Neuron (in vitro differentiated cells): ENCODE data around the gene KRT23.

Source experiments
- H2AFZ ChIP-seq: one replicate; pipeline ENCODE4 v1.6.1; 2013; ENCODE audit warnings: low read depth, mild to moderate bottlenecking, inconsistent platforms, low read length, moderate library complexity
- H3K27me3 ChIP-seq: one replicate; pipeline ENCODE4 v1.6.1; 2013; ENCODE audit warnings: low read length; ENCODE audit not compliant: insufficient read depth
- H3K36me3 ChIP-seq: one replicate; pipeline ENCODE4 v1.6.1; 2013; ENCODE audit warnings: low read length; ENCODE audit not compliant: insufficient read depth
- H3K4me1 ChIP-seq: one replicate; pipeline ENCODE4 v1.6.1; 2013; ENCODE audit warnings: low read length; ENCODE audit not compliant: insufficient read depth
- H3K4me3 ChIP-seq: 2 replicates; pipeline ENCODE4 v1.5.1; 2013; ENCODE audit warnings: mild to moderate bottlenecking, low read length, moderate library complexity
- H3K9me3 ChIP-seq: one replicate; pipeline ENCODE4 v1.6.1; 2013; ENCODE audit warnings: low read length

KRT23 gene

GRCh38 chr17:40914075-40914855 is 23.2 kb downstream of the KRT23 start:
- H3K4me3 ChIP-seq = no peak overlapping the region
- H3K9me3 ChIP-seq = no peaks in the 10 kb centered on the region
- H2AFZ ChIP-seq = no peak overlapping the region
- no peaks in the 10 kb centered on the region for H3K36me3 ChIP-seq
- peaks cover 8% of the 10 kb centered on the region for H3K27me3 ChIP-seq
- no peaks in the 10 kb centered on the region for H3K4me1 ChIP-seq

DNA sequence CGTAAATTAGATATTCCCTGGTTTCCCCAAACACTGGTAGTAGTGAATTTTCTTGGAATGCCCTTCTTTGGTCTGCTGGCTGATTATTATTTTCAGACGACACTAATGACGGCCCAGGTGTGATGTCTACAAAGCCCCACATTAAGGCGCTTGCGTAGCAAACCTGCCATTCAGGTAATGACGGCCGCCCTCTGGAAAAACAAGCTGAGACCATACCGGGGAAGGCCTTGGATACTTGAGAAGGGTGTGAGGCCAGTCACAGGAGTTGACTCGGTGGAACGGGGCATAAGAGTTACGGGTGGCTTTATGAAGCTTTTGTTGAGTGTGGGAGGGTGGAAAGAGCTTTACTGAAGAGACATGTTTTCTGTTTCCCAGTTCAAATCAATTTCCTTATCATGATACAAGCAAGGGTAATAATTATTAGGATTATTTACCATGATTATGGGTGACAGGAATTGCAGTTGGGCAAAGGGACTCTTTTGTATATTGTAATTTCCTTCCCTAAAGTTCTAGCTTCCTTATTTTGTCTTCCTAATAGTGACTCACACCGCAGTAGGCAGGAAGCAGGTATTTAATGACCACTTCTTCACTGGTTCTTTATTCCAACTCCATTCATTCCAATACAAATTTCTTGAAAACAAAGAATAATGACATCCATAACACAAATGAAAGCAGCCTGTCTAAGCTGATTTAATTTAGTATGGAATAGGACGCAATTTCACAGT is 24.8 kb downstream of the KRT23 start:
- no peaks in the 10 kb centered on the region for H3K4me1 ChIP-seq
- no peak overlapping the region for H3K4me3 ChIP-seq
- no peaks in the 10 kb centered on the region for H3K36me3 ChIP-seq
- H3K9me3 ChIP-seq = no peaks in the 10 kb centered on the region
- peaks cover 8% of the 10 kb centered on the region for H3K27me3 ChIP-seq
- no peak overlapping the region for H2AFZ ChIP-seq

- Histone ChIP-seq H3K4me1 (no peaks in the 10 kb centered on the region), H3K4me3 (no peak overlapping the region), H3K27me3 (peaks cover 8% of the 10 kb centered on the region), H3K9me3 (no peaks in the 10 kb centered on the region), H3K36me3 (no peaks in the 10 kb centered on the region), H2AFZ (no peak overlapping the region)
Measured at GRCh38 chr17:40910441-40910841, 27.0 kb downstream of the KRT23 start.

DNA sequence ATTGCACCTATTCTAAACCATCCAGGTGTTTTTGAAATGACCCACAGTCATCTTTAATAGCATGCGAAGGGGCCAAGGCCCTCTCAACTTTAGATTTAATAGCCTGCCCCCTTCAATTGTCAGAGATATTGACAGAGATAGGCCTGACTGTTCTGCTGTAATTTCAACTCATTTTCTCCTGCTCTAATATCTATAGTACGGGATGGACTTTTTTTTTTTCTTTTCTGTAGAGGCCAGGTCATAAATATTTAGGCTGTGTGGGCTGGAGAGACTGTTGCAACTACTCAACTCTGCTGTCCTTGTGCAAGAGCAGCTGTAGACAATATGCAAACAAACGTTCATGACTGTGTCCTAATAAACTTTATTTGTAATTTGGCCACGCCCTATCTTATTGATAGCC is 27.7 kb downstream of the KRT23 start:
- Histone ChIP-seq H3K9me3 (no peaks in the 10 kb centered on the region), H3K4me1 (no peaks in the 10 kb centered on the region), H3K4me3 (no peak overlapping the region), H3K27me3 (peaks cover 8% of the 10 kb centered on the region), H3K36me3 (no peaks in the 10 kb centered on the region), H2AFZ (no peak overlapping the region)

- Histone ChIP-seq H3K4me1 (no peaks in the 10 kb centered on the region), H2AFZ (no peak overlapping the region), H3K27me3 (peaks cover 8% of the 10 kb centered on the region), H3K4me3 (no peak overlapping the region), H3K9me3 (no peaks in the 10 kb centered on the region), H3K36me3 (no peaks in the 10 kb centered on the region)
Measured at GRCh38 chr17:40909351-40909750, 28.1 kb downstream of the KRT23 start.

DNA sequence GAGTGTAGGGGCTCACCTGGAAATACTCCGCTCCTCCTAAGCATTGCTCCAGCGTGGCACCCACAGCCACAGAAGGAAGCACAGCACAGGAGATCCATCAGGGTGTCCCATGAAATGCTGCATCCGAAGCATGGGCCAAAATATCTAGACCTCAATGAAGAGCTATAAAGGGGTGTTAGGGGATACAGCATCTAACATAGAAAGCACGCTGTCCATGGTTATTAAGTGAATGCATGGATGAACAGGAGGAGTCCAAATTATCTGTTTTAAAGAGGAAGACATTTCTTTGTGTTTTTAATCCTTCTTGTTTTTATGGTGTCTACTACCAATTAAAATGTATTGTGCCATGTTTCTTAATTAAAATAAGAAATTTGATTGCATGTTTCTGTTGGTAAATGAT is 30.8 kb downstream of the KRT23 start:
- no peak overlapping the region for H2AFZ ChIP-seq
- H3K9me3 ChIP-seq = no peaks in the 10 kb centered on the region
- peaks cover 4% of the 10 kb centered on the region for H3K27me3 ChIP-seq
- H3K4me3 ChIP-seq = no peak overlapping the region
- H3K4me1 ChIP-seq = no peaks in the 10 kb centered on the region
- no peaks in the 10 kb centered on the region for H3K36me3 ChIP-seq

- Histone ChIP-seq H3K27me3 (peaks cover 3% of the 10 kb centered on the region), H3K36me3 (no peaks in the 10 kb centered on the region), H3K4me1 (no peaks in the 10 kb centered on the region), H3K4me3 (no peak overlapping the region), H3K9me3 (no peaks in the 10 kb centered on the region), H2AFZ (no peak overlapping the region)
Measured at GRCh38 chr17:40905370-40905769, 32.1 kb downstream of the KRT23 start.

DNA sequence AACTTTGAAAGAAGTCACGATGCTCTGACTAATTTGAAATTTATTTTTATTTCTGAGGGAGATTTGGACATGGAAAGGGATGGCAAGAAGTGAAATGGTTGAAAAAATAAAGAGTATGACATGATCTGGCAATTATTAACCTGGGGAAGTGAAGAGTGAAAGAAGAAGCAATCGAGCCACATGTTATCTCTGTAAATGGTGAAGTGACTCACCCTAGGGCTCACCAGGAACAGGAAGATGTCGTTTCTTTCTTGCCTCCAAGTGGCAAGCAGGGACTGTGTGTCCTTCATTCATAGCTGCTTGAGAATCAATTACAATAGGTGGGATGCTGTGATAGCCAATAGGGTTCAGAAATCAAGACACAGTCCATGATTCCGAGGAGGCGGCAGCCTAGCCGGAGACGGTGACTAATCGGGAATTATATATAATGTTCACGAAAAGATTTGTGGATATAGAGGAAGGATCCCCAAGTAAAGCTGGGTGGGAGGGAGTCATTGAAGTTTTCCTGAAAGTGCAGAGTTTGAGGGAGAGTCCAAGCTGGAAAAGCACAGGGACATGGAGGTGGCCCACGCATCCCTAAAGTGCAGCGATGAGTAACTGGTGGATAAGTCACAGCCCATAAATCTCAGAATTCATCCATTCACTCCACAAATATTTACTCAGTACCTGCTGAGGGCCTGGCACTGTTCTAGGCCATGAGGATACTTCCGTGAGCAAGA is 34.2 kb downstream of the KRT23 start:
- H3K4me1 ChIP-seq = no peaks in the 10 kb centered on the region
- no peaks in the 10 kb centered on the region for H3K36me3 ChIP-seq
- no peaks in the 10 kb centered on the region for H3K27me3 ChIP-seq
- H3K4me3 ChIP-seq = no peak overlapping the region
- H2AFZ ChIP-seq = no peak overlapping the region
- H3K9me3 ChIP-seq = no peaks in the 10 kb centered on the region

- H3K36me3 ChIP-seq = no peaks in the 10 kb centered on the region
- no peaks in the 10 kb centered on the region for H3K27me3 ChIP-seq
- no peak overlapping the region for H2AFZ ChIP-seq
- no peak overlapping the region for H3K4me3 ChIP-seq
- H3K4me1 ChIP-seq = no peaks in the 10 kb centered on the region
- no peaks in the 10 kb centered on the region for H3K9me3 ChIP-seq
Measured at GRCh38 chr17:40902498-40902897, 34.9 kb downstream of the KRT23 start.

GRCh38 chr17:40901981-40902474 is 35.4 kb downstream of the KRT23 start:
- Histone ChIP-seq H3K9me3 (no peaks in the 10 kb centered on the region), H3K27me3 (peaks cover 1% of the 10 kb centered on the region), H3K4me3 (no peak overlapping the region), H3K36me3 (no peaks in the 10 kb centered on the region), H2AFZ (no peak overlapping the region), H3K4me1 (no peaks in the 10 kb centered on the region)

- Histone ChIP-seq H3K36me3 (no peaks in the 10 kb centered on the region), H3K4me1 (no peaks in the 10 kb centered on the region), H2AFZ (no peak overlapping the region), H3K9me3 (no peaks in the 10 kb centered on the region), H3K4me3 (no peak overlapping the region), H3K27me3 (peaks cover 5% of the 10 kb centered on the region)
Measured at GRCh38 chr17:40900809-40901356, 36.6 kb downstream of the KRT23 start.

DNA sequence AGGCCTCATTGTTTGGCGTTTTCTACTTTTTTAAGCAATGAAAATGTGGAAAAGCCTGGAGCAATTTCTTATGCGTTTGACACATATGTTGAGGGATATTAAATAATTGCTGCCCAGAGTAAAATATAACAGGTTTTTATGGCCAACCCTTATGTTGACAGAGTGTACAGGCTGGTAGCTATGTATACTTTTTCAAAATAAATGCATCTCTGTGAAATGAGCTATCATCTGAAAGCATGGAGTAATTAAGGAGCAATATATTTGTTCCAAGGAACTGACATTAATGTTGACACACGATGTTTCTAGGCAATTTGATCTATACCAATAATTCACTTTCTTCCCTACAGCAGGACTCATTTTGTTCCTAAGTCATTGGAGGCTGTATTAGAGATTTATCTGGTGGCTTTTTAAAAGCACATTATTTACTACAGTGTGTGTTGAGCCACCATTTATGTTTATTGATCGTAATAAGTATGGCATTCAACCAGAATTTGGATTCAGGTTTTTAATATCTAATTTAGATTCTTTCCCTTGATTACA is 40.5 kb downstream of the KRT23 start:
- Histone ChIP-seq H3K27me3 (peaks cover 16% of the 10 kb centered on the region), H3K4me3 (no peak overlapping the region), H2AFZ (no peak overlapping the region), H3K9me3 (no peaks in the 10 kb centered on the region), H3K4me1 (no peaks in the 10 kb centered on the region), H3K36me3 (no peaks in the 10 kb centered on the region)
